ENCODE results near the gene GPX6.

- TF ChIP-seq CTCF (conservative IDR thresholded peaks at IDR 0.05) (no peak), ZFX (IDR thresholded peaks at IDR 0.05) (no peak)
These were observed 35.2 kb downstream of the GPX6 start for GRCh38 chr6:28480253-28480932.
